GM10248 (cell line): ENCODE results near the gene UROD.

Experiments
- CTCF ChIA-PET: fragments of 300-600 bp; sonication (Branson Sonifier 250); formaldehyde crosslinking; extraction: SDS; loops from one replicate; lab custom pipeline; 2021; ENCODE audit warnings: antibody characterized with exemption; lab: Yijun Ruan, JAX
- POLR2A ChIA-PET: fragments of 350-650 bp; sonication (Branson Sonifier 250); formaldehyde crosslinking; extraction: SDS; loops from one replicate; lab custom pipeline; 2020; ENCODE audit warnings: antibody characterized with exemption; lab: Yijun Ruan, JAX
- DNase-seq: peaks from one replicate; pipeline ENCODE4 v3.0.0; 2012; ENCODE audit errors: extremely low spot score
- TF ChIP-seq, protein P1 (sequence below): IDR thresholded peaks from 2 replicates; pipeline ENCODE4 v1.5.1; 2012; ENCODE audit warnings: mild to moderate bottlenecking, low read depth; ENCODE audit errors: extremely low read depth, missing control alignments, control extremely low read depth

Gene UROD

DNA sequence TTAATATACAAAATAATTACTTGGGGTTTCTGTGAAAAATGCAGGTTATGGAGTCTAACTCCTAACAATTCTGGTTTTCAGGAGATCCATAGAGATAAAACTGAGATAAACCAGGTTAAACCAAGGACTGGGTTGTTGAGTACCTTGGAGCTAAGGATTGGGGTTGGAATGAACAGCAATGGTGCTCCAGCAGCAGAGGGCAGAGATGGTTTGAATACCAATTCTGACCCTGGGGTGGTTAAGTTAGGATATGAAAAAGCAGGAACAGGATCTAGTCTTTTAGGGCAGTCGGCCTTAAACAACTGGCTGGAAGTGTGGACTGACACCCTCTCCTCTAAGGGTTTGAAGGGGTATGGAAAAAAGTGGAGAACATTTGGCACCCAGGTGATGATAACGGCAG is 53.0 kb downstream of the UROD start:
- ChIA-PET CTCF (interaction anchor here (0.9 to 1.5 kb wide), 2 partner anchors 36 to 238 kb away, joined by 3 read pairs; no protein-coding TSS in a partner anchor), POLR2A (no interaction called here)
- TF ChIP-seq, protein P1, sequence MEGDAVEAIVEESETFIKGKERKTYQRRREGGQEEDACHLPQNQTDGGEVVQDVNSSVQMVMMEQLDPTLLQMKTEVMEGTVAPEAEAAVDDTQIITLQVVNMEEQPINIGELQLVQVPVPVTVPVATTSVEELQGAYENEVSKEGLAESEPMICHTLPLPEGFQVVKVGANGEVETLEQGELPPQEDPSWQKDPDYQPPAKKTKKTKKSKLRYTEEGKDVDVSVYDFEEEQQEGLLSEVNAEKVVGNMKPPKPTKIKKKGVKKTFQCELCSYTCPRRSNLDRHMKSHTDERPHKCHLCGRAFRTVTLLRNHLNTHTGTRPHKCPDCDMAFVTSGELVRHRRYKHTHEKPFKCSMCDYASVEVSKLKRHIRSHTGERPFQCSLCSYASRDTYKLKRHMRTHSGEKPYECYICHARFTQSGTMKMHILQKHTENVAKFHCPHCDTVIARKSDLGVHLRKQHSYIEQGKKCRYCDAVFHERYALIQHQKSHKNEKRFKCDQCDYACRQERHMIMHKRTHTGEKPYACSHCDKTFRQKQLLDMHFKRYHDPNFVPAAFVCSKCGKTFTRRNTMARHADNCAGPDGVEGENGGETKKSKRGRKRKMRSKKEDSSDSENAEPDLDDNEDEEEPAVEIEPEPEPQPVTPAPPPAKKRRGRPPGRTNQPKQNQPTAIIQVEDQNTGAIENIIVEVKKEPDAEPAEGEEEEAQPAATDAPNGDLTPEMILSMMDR: no peak
- DNase-seq: no peak
